ENCODE data around the gene PLCH1.

GRCh38 chr3:155339052-155339451 is 405.8 kb downstream of the PLCH1 start:
- TF ChIP-seq CTCF (conservative IDR thresholded peaks at IDR 0.05) (no peak), ZFX (IDR thresholded peaks at IDR 0.05) (no peak)

Data from C4-2B (cell line).